K562 (cell line): ENCODE results near the gene PHLDB3. TPM values are rescaled to one million over a fixed set of nuclear protein-coding genes. Genes with fewer than 3 reads are reported as not detected.

Source experiments
- CC2D1A ChIP-seq: fragments of 450-650 bp; IDR thresholded peaks from 2 replicates; pipeline ENCODE4 v1.6.1; 2017; ENCODE audit warnings: mild to moderate bottlenecking
- CHD1 ChIP-seq: fragments of 200-600 bp; sonication (generic); IDR thresholded peaks from one replicate; pipeline ENCODE4 v1.6.1; 2012; ENCODE audit warnings: mild to moderate bottlenecking, moderate library complexity, low read length, inconsistent platforms
- DMBX1 ChIP-seq: fragments of 250-450 bp; sonication (Bioruptor Pico); IDR thresholded peaks from 2 replicates; pipeline ENCODE4 v1.8.0; 2022; ENCODE audit warnings: inconsistent platforms, mild to moderate bottlenecking, moderate library complexity, borderline replicate concordance
- HDAC8 ChIP-seq: fragments of 450-650 bp; IDR thresholded peaks from 2 replicates; pipeline ENCODE4 v1.6.1; 2016; ENCODE audit warnings: mild to moderate bottlenecking, missing genetic modification characterization, moderate library complexity, missing compliant biosample characterization
- KDM2B ChIP-seq: fragments of 250-450 bp; sonication (Bioruptor Pico); IDR thresholded peaks from 2 replicates; pipeline ENCODE4 v1.8.0; 2021; ENCODE audit warnings: mild to moderate bottlenecking, moderate library complexity
- KLF16 ChIP-seq: IDR thresholded peaks from 2 replicates; pipeline ENCODE4 v1.6.1; 2016; ENCODE audit warnings: antibody characterized with exemption
- MIER1 ChIP-seq: fragments of 450-650 bp; IDR thresholded peaks from 2 replicates; pipeline ENCODE4 v1.6.1; 2016; ENCODE audit warnings: antibody characterized with exemption, mild to moderate bottlenecking, low read depth
- NR2C2 ChIP-seq, 2 experiments: fragments of 200-800 bp in 1 of 2; sonication (Bioruptor generic) in 1 of 2; sonication (generic) in 1 of 2; formaldehyde crosslinking in 1 of 2; IDR thresholded peaks; 2 replicates each; pipeline versions ENCODE4 v1.6.1 to v1.8.0; 2016 to 2022; ENCODE audit warnings: mild to moderate bottlenecking in 1 of 2, missing compliant biosample characterization in 1 of 2, missing genetic modification characterization in 1 of 2, missing genetic modification reagents in 1 of 2
- POLR2B ChIP-seq: fragments of 450-650 bp; IDR thresholded peaks from 2 replicates; pipeline ENCODE4 v1.6.1; 2018; ENCODE audit warnings: low read depth; ENCODE audit not compliant: partially characterized antibody
- SIRT6 ChIP-seq: IDR thresholded peaks from one replicate; pipeline ENCODE4 v1.6.1; 2012; ENCODE audit warnings: low read depth, mild to moderate bottlenecking, control low read depth, inconsistent platforms, low read length, moderate library complexity
- TEAD1 ChIP-seq, 2 experiments: fragments of 450-650 bp in 1 of 2; sonication (generic) in 1 of 2; formaldehyde crosslinking; IDR thresholded peaks; 2 replicates each; pipeline versions ENCODE4 v1.4.0 to v1.8.0; 2020 to 2022; ENCODE audit warnings: mild to moderate bottlenecking in 2 of 2, missing genetic modification reagents in 1 of 2
- ZNF75A ChIP-seq: fragments of 450-650 bp; formaldehyde crosslinking; IDR thresholded peaks from 2 replicates; pipeline ENCODE4 v1.4.0; 2020; ENCODE audit warnings: mild to moderate bottlenecking
- ZNF77 ChIP-seq: fragments of 250-450 bp; sonication (Bioruptor Pico); IDR thresholded peaks from 2 replicates; pipeline ENCODE4 v1.5.0; 2020
- polyA plus RNA-seq, 8 experiments: library from polyadenylated mRNA; depleted of rRNA in 4 of 8; stranded (reverse) in 5 of 8; unstranded in 3 of 8; fragments of >200 nt; fragmentation: Nextera tagmentation in 2 of 8; fragmentation: Illumina TruSeq in 1 of 8; extraction: Ambion mirVana in 2 of 8; extraction: Trizol in 1 of 8; gene quantifications; 2 replicates each; pipeline versions ENCODE4 v1.2.1 to v1.2.3, GENCODE V29; 2011 to 2014; ENCODE audit warnings: inconsistent platforms in 1 of 8, missing spikeins in 1 of 8
- total RNA-seq, 7 experiments: library from RNA; depleted of rRNA in 6 of 7; stranded (reverse); fragments of >200 nt in 6 of 7; fragmentation: Illumina TruSeq in 2 of 7; extraction: Trizol in 2 of 7; gene quantifications; 2 replicates each; pipeline versions ENCODE4 v1.2.1 to v1.2.3, GENCODE V29; 2011 to 2021; ENCODE audit warnings: low replicate concordance in 1 of 7
- TF ChIP-seq, protein P1 (sequence below), 2 experiments: fragments of 450-650 bp; formaldehyde crosslinking in 1 of 2; IDR thresholded peaks; 2 replicates each; pipeline versions ENCODE4 v1.4.0 to v1.6.1; 2014 to 2020; ENCODE audit warnings: mild to moderate bottlenecking in 2 of 2, borderline replicate concordance in 1 of 2, low read depth in 1 of 2
- TF ChIP-seq, protein P2 (sequence below), 3 experiments: fragments of 200-800 bp in 1 of 3; fragments of 250-450 bp in 1 of 3; fragments of 450-650 bp in 1 of 3; sonication (Bioruptor Pico) in 1 of 3; sonication (Bioruptor generic) in 1 of 3; formaldehyde crosslinking in 1 of 3; IDR thresholded peaks; 2 replicates each; pipeline versions ENCODE4 v1.6.1 to v1.8.0; 2016 to 2022; ENCODE audit warnings: mild to moderate bottlenecking in 2 of 3, missing genetic modification characterization in 2 of 3, missing compliant biosample characterization in 1 of 3, moderate library complexity in 1 of 3

The PHLDB3 gene
- total and polyA plus RNA-seq, 9 of the 15 experiments (the other 6 are each of a cell fraction or from before 2014, with no cell fraction given) = 0.04 to 23.5 (median 3.9) TPM

DNA sequence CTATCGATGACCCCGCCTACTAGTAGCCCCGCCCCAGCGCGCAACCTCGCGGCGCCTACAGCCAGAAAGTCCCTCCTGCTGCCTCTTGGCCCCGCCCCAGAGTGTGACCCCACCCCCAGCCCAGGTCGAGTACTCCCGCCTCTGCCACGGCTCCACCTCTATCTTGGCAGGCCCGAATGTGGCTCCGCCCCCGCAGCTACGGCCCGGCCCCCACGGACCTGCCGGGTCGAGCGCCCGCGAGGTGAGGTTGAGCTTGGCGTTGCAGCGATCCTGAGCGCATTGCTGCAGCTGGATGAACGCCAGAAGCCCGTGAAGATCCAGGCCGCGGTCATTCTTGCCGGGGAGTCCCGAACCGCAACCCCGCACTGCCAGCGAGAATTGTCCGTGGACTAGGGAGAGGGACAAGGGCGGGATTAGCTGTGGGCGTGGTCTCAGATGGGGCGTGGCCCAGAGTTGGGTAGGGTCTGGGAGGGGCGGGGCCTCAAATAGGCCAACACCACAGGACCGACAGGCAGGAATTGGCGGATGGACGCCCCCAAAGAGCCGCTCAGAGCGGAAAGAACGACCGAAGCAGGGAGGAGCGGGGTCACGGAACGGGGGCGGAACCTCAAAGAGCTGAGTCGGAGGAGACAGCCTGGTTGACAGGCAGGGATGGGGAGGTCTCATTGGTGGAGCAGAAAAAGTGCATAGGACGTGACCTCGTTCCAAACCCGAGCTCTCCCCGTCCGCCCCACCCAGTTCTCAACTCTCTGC is 41.0 kb downstream of the PHLDB3 start (continued):
- peak; percentile 34; the same call in 1 of the 2 replicates for TF ChIP-seq NR2C2 (CRISPR knock-in tag; IDR thresholded peaks at IDR 0.05)
- peak; percentile 70 for TF ChIP-seq NR2C2 (tag; IDR thresholded peaks at IDR 0.05)
- TF ChIP-seq KLF16 = no peak
- TF ChIP-seq MIER1 = no peak
- TF ChIP-seq CHD1 = no peak
- no peak for TF ChIP-seq SIRT6
- TF ChIP-seq HDAC8 = no peak
- no peak for TF ChIP-seq KDM2B (CRISPR knock-in tag)
- TF ChIP-seq ZNF75A = no peak
- TF ChIP-seq, protein P1, sequence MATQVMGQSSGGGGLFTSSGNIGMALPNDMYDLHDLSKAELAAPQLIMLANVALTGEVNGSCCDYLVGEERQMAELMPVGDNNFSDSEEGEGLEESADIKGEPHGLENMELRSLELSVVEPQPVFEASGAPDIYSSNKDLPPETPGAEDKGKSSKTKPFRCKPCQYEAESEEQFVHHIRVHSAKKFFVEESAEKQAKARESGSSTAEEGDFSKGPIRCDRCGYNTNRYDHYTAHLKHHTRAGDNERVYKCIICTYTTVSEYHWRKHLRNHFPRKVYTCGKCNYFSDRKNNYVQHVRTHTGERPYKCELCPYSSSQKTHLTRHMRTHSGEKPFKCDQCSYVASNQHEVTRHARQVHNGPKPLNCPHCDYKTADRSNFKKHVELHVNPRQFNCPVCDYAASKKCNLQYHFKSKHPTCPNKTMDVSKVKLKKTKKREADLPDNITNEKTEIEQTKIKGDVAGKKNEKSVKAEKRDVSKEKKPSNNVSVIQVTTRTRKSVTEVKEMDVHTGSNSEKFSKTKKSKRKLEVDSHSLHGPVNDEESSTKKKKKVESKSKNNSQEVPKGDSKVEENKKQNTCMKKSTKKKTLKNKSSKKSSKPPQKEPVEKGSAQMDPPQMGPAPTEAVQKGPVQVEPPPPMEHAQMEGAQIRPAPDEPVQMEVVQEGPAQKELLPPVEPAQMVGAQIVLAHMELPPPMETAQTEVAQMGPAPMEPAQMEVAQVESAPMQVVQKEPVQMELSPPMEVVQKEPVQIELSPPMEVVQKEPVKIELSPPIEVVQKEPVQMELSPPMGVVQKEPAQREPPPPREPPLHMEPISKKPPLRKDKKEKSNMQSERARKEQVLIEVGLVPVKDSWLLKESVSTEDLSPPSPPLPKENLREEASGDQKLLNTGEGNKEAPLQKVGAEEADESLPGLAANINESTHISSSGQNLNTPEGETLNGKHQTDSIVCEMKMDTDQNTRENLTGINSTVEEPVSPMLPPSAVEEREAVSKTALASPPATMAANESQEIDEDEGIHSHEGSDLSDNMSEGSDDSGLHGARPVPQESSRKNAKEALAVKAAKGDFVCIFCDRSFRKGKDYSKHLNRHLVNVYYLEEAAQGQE (IDR thresholded peaks at IDR 0.05; ENCODE audit: borderline replicate concordance) = no peak
- TF ChIP-seq, protein P1 (CRISPR knock-in tag; IDR thresholded peaks at IDR 0.05; ENCODE audit: low read depth) = no peak
- TF ChIP-seq DMBX1 (CRISPR knock-in tag) = no peak
- TF ChIP-seq, protein P2, sequence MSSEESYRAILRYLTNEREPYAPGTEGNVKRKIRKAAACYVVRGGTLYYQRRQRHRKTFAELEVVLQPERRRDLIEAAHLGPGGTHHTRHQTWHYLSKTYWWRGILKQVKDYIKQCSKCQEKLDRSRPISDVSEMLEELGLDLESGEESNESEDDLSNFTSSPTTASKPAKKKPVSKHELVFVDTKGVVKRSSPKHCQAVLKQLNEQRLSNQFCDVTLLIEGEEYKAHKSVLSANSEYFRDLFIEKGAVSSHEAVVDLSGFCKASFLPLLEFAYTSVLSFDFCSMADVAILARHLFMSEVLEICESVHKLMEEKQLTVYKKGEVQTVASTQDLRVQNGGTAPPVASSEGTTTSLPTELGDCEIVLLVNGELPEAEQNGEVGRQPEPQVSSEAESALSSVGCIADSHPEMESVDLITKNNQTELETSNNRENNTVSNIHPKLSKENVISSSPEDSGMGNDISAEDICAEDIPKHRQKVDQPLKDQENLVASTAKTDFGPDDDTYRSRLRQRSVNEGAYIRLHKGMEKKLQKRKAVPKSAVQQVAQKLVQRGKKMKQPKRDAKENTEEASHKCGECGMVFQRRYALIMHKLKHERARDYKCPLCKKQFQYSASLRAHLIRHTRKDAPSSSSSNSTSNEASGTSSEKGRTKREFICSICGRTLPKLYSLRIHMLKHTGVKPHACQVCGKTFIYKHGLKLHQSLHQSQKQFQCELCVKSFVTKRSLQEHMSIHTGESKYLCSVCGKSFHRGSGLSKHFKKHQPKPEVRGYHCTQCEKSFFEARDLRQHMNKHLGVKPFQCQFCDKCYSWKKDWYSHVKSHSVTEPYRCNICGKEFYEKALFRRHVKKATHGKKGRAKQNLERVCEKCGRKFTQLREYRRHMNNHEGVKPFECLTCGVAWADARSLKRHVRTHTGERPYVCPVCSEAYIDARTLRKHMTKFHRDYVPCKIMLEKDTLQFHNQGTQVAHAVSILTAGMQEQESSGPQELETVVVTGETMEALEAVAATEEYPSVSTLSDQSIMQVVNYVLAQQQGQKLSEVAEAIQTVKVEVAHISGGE (CRISPR knock-in tag; IDR thresholded peaks at IDR 0.05) = no peak
- TF ChIP-seq CC2D1A = no peak
- no peak for TF ChIP-seq ZNF77 (CRISPR knock-in tag)
- TF ChIP-seq POLR2B = no peak
- peak in 1 of 2 experiments; percentile 80; a peak in 1 of 4 replicates for TF ChIP-seq TEAD1 (CRISPR knock-in tag; IDR thresholded peaks at IDR 0.05)
